ENCODE results near the gene CIB1.

- TF ChIP-seq, protein P1, sequence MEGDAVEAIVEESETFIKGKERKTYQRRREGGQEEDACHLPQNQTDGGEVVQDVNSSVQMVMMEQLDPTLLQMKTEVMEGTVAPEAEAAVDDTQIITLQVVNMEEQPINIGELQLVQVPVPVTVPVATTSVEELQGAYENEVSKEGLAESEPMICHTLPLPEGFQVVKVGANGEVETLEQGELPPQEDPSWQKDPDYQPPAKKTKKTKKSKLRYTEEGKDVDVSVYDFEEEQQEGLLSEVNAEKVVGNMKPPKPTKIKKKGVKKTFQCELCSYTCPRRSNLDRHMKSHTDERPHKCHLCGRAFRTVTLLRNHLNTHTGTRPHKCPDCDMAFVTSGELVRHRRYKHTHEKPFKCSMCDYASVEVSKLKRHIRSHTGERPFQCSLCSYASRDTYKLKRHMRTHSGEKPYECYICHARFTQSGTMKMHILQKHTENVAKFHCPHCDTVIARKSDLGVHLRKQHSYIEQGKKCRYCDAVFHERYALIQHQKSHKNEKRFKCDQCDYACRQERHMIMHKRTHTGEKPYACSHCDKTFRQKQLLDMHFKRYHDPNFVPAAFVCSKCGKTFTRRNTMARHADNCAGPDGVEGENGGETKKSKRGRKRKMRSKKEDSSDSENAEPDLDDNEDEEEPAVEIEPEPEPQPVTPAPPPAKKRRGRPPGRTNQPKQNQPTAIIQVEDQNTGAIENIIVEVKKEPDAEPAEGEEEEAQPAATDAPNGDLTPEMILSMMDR (conservative IDR thresholded peaks at IDR 0.05; ENCODE audit: low read length) = no peak
- TF ChIP-seq EZH2phosphoT487 (IDR thresholded peaks at IDR 0.05; ENCODE audit: borderline replicate concordance) = no peak
Measured at GRCh38 chr15:90217671-90218394, 15.9 kb downstream of the CIB1 start.
